Tibial artery (tissue), 4 donors: Measurements from ENCODE around the gene TAPBP.
"Not testable (repeated sequence)": the region's sequence is repeated elsewhere in the genome, so short reads cannot be mapped to it uniquely, and the experiment has no call there.

Source experiments
- DNase-seq, 2 donors: peaks; one replicate each; pipeline ENCODE4 v3.0.0-alpha.2; 2019
- H3K27ac ChIP-seq, 2 donors: fragments of 200-600 bp; sonication (generic) in 1 of 2; 1 replicate in 1 of 2; 2 replicates in 1 of 2; pipeline ENCODE4 v1.5.1; 2018 to 2019; ENCODE audit warnings: mild to moderate bottlenecking in 1 of 2
- H3K27me3 ChIP-seq, 2 donors: fragments of 200-600 bp; sonication (generic) in 1 of 2; one replicate each; pipeline versions ENCODE4 v1.5.1 to v1.6.0; 2016 to 2019
- H3K36me3 ChIP-seq, 3 donors: fragments of 200-600 bp; sonication (generic) in 2 of 3; one replicate each; pipeline ENCODE4 v1.5.1; 2016 to 2019; ENCODE audit warnings: mild to moderate bottlenecking in 2 of 3
- H3K4me1 ChIP-seq, 4 donors: fragments of 200-600 bp; sonication (generic) in 2 of 4; 1 replicate in 3 of 4; 2 replicates in 1 of 4; pipeline ENCODE4 v1.5.1; 2016 to 2019
- H3K4me3 ChIP-seq, 2 donors: fragments of 200-600 bp; sonication (generic) in 1 of 2; 1 replicate in 1 of 2; 2 replicates in 1 of 2; pipeline ENCODE4 v1.5.1; 2018 to 2019; ENCODE audit warnings: mild to moderate bottlenecking in 2 of 2
- H3K9me3 ChIP-seq, 3 donors: fragments of 200-600 bp; sonication (generic) in 1 of 3; one replicate each; pipeline ENCODE4 v1.5.1; 2016 to 2019
- intact Hi-C: fragments of 100-400 bp; cut with DNase I; formaldehyde crosslinking; loops from one replicate; pipeline ENCODE4 v1.15.0; 2023; ENCODE audit warnings: low total_unique reads
- TF ChIP-seq, protein P1 (sequence below), 2 experiments: fragments of 200-600 bp in 1 of 2; fragments of 450-650 bp in 1 of 2; IDR thresholded peaks; one replicate each; pipeline ENCODE4 v1.5.1; 2017 to 2019; ENCODE audit warnings: antibody characterized with exemption in 2 of 2, mild to moderate bottlenecking in 1 of 2, moderate library complexity in 1 of 2

Gene TAPBP

DNA sequence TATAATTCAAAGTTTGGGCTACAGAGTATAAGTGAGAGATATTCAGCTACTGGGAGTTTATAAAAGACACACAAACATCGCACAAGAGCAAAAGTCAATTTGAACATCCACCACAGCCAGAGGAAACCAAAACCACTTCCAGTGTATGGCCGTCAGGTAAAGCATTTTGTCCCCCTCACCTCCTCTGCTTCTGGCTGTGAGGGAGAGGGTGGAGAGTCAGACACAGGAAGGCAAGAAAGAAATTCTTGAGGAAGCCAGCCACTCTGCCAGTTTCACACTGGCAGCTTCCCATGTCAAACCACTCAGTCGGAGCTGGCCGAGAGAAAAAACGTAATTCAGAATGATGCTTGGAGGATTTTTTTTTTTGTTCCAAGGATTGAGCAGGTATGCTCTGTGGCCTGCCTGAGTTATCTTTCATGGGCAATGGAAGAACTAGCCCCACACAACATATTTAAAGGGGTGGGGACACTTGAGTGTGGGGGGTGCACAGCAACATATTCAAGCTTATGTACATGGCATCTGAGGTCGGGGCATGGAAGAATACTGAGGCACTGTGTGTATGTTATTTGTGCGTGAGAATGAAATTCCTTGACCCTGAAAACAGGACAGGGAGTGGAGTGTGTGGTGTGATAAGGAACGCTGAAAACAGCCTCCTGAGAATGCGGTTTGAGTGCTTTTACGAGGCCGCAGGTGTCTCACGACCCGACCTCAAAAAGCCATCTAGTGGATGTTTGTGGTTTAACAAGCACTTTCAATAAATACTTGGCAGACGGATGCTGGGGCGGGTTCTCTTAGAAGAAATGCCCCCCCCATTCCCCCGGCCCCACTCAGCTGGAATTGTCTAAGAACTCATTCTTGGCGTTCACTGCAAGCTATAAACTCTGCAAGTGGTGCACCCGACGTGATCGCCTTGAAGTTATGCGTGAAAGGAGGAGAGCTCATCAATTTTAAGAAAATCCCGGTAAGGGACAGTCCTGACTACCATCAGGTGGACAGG, 31.1 kb upstream of the TAPBP start:
- intact Hi-C loops: no loop called here
- peaks cover 0 to 10% (median 4%) of the 10 kb centered on the region in 4 donors for H3K4me1 ChIP-seq
- H3K9me3 ChIP-seq: no peaks in the 10 kb centered on the region
- H3K36me3 ChIP-seq: no peaks in the 10 kb centered on the region
- TF ChIP-seq, protein P1, sequence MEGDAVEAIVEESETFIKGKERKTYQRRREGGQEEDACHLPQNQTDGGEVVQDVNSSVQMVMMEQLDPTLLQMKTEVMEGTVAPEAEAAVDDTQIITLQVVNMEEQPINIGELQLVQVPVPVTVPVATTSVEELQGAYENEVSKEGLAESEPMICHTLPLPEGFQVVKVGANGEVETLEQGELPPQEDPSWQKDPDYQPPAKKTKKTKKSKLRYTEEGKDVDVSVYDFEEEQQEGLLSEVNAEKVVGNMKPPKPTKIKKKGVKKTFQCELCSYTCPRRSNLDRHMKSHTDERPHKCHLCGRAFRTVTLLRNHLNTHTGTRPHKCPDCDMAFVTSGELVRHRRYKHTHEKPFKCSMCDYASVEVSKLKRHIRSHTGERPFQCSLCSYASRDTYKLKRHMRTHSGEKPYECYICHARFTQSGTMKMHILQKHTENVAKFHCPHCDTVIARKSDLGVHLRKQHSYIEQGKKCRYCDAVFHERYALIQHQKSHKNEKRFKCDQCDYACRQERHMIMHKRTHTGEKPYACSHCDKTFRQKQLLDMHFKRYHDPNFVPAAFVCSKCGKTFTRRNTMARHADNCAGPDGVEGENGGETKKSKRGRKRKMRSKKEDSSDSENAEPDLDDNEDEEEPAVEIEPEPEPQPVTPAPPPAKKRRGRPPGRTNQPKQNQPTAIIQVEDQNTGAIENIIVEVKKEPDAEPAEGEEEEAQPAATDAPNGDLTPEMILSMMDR (IDR thresholded peaks at IDR 0.05): peak; percentile 55 to 61
- peak; percentile 46 to 67 for DNase-seq
- H3K27ac ChIP-seq: no peak overlapping the region
- H3K27me3 ChIP-seq: no peaks in the 10 kb centered on the region
- H3K4me3 ChIP-seq: peak overlapping the region in 1 of 2 donors; percentile 0

DNA sequence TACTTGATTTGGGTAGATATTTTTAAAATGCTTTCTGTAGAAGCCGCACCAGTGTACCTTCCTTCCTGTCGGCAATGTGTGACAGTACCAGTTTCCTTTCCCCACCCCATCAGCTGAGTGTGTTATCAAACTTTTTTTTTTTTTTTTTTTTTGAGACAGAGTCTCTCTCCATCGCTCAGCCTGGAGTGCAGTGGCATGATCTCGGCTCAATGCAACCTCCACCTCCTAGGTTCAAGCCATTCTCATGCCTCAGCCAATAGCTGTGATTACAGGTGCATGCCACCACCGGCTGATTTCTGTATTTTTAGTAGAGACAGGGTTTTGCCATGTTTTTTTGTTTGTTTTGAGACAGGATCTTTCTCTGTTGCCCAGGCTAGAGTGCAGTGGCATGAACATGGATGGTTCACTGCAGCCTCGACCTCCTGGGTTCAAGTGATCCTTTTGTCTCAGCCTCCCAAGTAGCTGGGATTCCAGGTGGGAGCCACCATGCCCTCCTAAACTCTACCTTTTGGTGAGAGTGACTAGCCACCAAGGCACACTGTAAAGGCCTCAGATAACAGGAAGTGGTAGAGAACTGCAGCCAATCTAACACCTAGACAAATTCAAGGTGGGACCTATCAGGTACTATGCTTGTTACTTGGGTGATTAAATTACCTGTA, 30.2 kb upstream of the TAPBP start:
- no peaks in the 10 kb centered on the region for H3K36me3 ChIP-seq
- TF ChIP-seq, protein P1 (IDR thresholded peaks at IDR 0.05): no peak
- H3K9me3 ChIP-seq: no peaks in the 10 kb centered on the region
- H3K4me1 ChIP-seq: peaks cover 0 to 10% (median 4%) of the 10 kb centered on the region in 4 donors
- no peaks in the 10 kb centered on the region for H3K27me3 ChIP-seq
- no peak for DNase-seq
- no peak overlapping the region for H3K27ac ChIP-seq
- H3K4me3 ChIP-seq: no peak overlapping the region
- intact Hi-C loops: no loop called here

DNA sequence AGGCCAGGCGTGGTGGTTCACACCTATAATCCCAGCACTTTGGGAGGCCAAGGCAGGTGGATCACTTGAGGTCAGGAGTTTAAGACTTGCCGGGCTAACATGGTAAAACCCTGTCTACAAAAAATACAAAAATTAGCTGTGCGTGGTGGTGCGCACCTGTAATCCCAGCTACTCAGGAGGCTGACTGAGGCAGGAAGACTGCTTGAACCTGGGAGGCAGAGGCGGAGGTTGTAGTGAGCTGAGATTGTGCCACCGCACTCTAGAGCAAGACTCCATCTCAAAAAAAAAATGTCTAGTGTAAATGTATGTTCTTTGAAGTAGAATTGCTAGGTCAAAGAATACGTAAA, 29.7 kb upstream of the TAPBP start:
- H3K4me1 ChIP-seq, H3K4me3 ChIP-seq, intact Hi-C loops, H3K27ac ChIP-seq, H3K36me3 ChIP-seq, DNase-seq, H3K27me3 ChIP-seq, H3K9me3 ChIP-seq: not testable (repeated sequence)

DNA sequence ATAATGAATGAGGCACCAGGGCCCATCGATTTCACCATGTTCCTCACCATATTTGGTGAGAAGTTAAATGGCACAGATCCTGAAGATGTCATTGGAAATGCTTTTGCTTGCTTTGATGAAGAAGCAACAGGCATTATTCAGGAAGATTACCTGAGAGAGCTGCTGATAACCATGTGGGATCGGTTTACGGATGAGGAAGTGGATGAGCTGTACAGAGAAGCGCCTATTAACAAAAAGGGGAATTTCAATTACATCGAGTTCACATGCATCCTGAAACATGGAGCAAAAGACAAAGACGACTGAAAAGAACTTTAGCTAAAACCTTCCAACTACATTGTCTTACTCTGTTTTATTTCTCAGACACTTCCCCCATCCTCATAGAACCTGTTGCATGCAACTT, 25.3 kb upstream of the TAPBP start:
- Histone ChIP-seq H3K27ac (no peak overlapping the region), H3K4me1 (no peaks in the 10 kb centered on the region), H3K4me3 (no peak overlapping the region), H3K36me3 (no peaks in the 10 kb centered on the region), H3K27me3 (no peaks in the 10 kb centered on the region), H3K9me3 (no peaks in the 10 kb centered on the region)
- TF ChIP-seq, protein P1 (IDR thresholded peaks at IDR 0.05): no peak
- DNase-seq: no peak
- intact Hi-C loops: no loop called here

DNA sequence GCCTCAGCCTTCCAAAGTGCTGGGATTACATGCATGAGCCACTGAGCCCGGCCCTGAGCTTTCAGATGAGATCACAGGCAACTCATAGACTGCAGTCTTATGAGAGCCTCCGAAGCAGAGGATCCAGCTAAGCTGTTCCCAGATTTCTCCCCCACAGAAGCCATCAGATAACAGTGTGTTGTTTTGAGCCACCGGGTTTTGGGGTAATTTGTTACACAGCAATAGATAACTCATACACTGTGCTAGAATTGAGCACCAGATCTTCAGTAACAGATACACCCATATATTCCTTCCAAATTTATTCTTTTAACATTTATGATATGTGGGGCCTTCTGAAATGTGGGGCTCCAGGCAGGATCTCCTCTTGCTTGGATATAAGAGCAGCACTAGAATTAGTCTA, 22.6 kb upstream of the TAPBP start:
- DNase-seq: no peak
- intact Hi-C loops: no loop called here
- Histone ChIP-seq H3K27ac (no peak overlapping the region), H3K27me3 (no peaks in the 10 kb centered on the region), H3K4me3 (no peak overlapping the region), H3K9me3 (no peaks in the 10 kb centered on the region), H3K36me3 (no peaks in the 10 kb centered on the region), H3K4me1 (no peaks in the 10 kb centered on the region)
- TF ChIP-seq, protein P1 (IDR thresholded peaks at IDR 0.05): no peak

DNA sequence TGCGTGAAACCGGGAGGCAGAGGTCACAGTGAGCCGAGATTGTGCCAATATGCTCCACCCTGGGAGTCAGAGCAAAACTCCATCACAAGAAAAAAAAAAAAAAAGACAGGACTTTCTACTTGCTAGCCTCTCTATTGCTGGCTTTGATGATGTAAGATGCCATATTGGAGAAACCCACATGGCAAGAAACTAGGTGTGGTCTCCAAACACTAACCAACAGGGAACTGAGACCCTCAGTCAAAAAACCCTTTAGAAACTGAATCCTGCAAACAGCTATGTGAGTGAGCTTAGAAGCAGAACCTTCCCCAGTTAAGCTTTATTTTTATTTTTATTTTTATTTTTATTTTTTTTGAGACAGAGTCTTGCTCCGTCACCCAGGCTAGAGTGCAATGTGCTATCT, 22.0 kb upstream of the TAPBP start:
- DNase-seq: no peak
- Histone ChIP-seq H3K4me3 (no peak overlapping the region), H3K27me3 (no peaks in the 10 kb centered on the region), H3K9me3 (no peaks in the 10 kb centered on the region), H3K27ac (no peak overlapping the region), H3K36me3 (no peaks in the 10 kb centered on the region), H3K4me1 (no peaks in the 10 kb centered on the region)
- intact Hi-C loops: loop anchor here (2.0 kb wide), 1 partner anchor 19 kb away; no protein-coding TSS in a partner anchor
- TF ChIP-seq, protein P1 (IDR thresholded peaks at IDR 0.05): no peak
